Uterus (tissue), 2 donors: ENCODE results near the gene HOXC13.

Source experiments
- POLR2A ChIP-seq, 2 donors: fragments of 450-650 bp; IDR thresholded peaks; one replicate each; pipeline ENCODE4 v1.6.1; 2016; ENCODE audit warnings: antibody characterized with exemption in 2 of 2, mild to moderate bottlenecking in 1 of 2, moderate library complexity in 1 of 2
- TF ChIP-seq, protein P1 (sequence below), 4 experiments: fragments of 200-600 bp in 2 of 4; fragments of 450-650 bp in 2 of 4; sonication (generic) in 2 of 4; IDR thresholded peaks; one replicate each; pipeline ENCODE4 v1.5.1; 2016 to 2019; ENCODE audit warnings: antibody characterized with exemption in 4 of 4, mild to moderate bottlenecking in 2 of 4, moderate library complexity in 1 of 4

DNA sequence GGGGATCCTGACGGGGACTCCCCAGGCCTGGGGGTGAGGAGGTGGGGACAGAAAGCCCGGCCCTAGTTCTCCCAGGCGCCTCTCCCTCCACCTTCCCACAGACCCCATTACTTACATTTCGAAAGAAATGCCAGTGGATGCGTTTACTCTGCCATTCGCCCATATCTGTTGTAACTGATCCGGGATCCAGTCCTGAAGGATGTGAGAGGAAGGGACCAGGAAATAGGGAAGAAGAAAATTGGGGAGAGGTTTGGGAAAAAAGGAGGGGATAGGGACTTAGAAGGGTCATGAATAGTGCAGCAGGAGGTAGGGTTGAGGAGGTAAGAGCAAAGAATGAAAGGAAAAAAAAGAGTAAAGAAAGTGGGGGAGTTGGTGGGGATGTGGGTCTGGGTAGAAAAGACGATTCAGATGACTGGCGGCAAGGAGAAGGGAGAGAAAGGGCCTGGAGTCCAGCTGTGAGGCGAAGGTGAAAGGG, 17.2 kb downstream of the HOXC13 start:
- TF ChIP-seq, protein P1, sequence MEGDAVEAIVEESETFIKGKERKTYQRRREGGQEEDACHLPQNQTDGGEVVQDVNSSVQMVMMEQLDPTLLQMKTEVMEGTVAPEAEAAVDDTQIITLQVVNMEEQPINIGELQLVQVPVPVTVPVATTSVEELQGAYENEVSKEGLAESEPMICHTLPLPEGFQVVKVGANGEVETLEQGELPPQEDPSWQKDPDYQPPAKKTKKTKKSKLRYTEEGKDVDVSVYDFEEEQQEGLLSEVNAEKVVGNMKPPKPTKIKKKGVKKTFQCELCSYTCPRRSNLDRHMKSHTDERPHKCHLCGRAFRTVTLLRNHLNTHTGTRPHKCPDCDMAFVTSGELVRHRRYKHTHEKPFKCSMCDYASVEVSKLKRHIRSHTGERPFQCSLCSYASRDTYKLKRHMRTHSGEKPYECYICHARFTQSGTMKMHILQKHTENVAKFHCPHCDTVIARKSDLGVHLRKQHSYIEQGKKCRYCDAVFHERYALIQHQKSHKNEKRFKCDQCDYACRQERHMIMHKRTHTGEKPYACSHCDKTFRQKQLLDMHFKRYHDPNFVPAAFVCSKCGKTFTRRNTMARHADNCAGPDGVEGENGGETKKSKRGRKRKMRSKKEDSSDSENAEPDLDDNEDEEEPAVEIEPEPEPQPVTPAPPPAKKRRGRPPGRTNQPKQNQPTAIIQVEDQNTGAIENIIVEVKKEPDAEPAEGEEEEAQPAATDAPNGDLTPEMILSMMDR (IDR thresholded peaks at IDR 0.05), result no peak
- TF ChIP-seq POLR2A (IDR thresholded peaks at IDR 0.05), result no peak
